OCI-LY1 (cell line): ENCODE data around the gene TNFSF13.

ENCODE experiments used
- H2AFZ ChIP-seq: fragments of 200-600 bp; sonication (generic), shearing (Covaris generic); 2 replicates; pipeline ENCODE4 v1.6.0; 2014; ENCODE audit warnings: antibody characterized with exemption, mild to moderate bottlenecking, low read length
- H3F3A ChIP-seq: fragments of 200-600 bp; sonication (generic), shearing (Covaris generic); 2 replicates; pipeline ENCODE4 v1.6.0; 2014; ENCODE audit warnings: mild to moderate bottlenecking, antibody characterized with exemption, low read length, moderate library complexity; ENCODE audit not compliant: insufficient read depth
- H3K27ac ChIP-seq: fragments of 200-600 bp; sonication (generic); 2 replicates; pipeline ENCODE4 v1.5.1; 2014; ENCODE audit warnings: low read length, mixed run types, mild to moderate bottlenecking, low read depth; ENCODE audit not compliant: poor library complexity, severe bottlenecking
- H3K27me3 ChIP-seq: fragments of 200-600 bp; sonication (generic); 2 replicates; pipeline ENCODE4 v1.6.0; 2014; ENCODE audit warnings: antibody characterized with exemption, mild to moderate bottlenecking, low read length, moderate library complexity; ENCODE audit not compliant: insufficient read depth
- H3K36me3 ChIP-seq: fragments of 200-600 bp; sonication (generic); 2 replicates; pipeline ENCODE4 v1.6.1; 2014; ENCODE audit warnings: mild to moderate bottlenecking, antibody characterized with exemption, low read length, moderate library complexity, mixed read lengths; ENCODE audit not compliant: insufficient read depth
- H3K4me1 ChIP-seq: fragments of 200-600 bp; sonication (generic); 2 replicates; pipeline ENCODE4 v1.5.1; 2014; ENCODE audit warnings: mild to moderate bottlenecking, low read length, moderate library complexity; ENCODE audit not compliant: insufficient read depth, severe bottlenecking
- H3K4me2 ChIP-seq: fragments of 200-600 bp; sonication (generic), shearing (Covaris generic); 2 replicates; pipeline ENCODE4 v1.6.1; 2014; ENCODE audit warnings: low read length
- H3K4me3 ChIP-seq: fragments of 200-600 bp; sonication (generic); 2 replicates; pipeline ENCODE4 v1.5.1; 2014; ENCODE audit warnings: low read length, low read depth, mild to moderate bottlenecking, mixed read lengths; ENCODE audit not compliant: poor library complexity, severe bottlenecking
- H3K79me2 ChIP-seq: fragments of 200-600 bp; shearing (Covaris generic); 2 replicates; pipeline ENCODE4 v1.6.1; 2016; ENCODE audit warnings: mixed run types, low read length, mixed read lengths; ENCODE audit not compliant: insufficient read depth
- H3K9ac ChIP-seq: fragments of 200-600 bp; sonication (generic), shearing (Covaris generic); 2 replicates; pipeline ENCODE4 v1.6.1; 2014; ENCODE audit warnings: mild to moderate bottlenecking, low read length, mixed read lengths
- H3K9me2 ChIP-seq: fragments of 200-600 bp; sonication (generic), shearing (Covaris generic); 2 replicates; pipeline ENCODE4 v1.6.1; 2014; ENCODE audit warnings: low read depth, mild to moderate bottlenecking, low read length, mixed read lengths
- H3K9me3 ChIP-seq: fragments of 200-600 bp; shearing (Covaris generic); 2 replicates; pipeline ENCODE4 v1.6.1; 2014; ENCODE audit warnings: low read length, mixed read lengths
- H4K20me1 ChIP-seq: fragments of 200-600 bp; sonication (generic), shearing (Covaris generic); 2 replicates; pipeline ENCODE4 v1.6.0; 2016; ENCODE audit warnings: mild to moderate bottlenecking, low read length; ENCODE audit not compliant: insufficient read depth
- EZH2 ChIP-seq: fragments of 200-600 bp; sonication (generic), shearing (Covaris generic); IDR thresholded peaks from 2 replicates; pipeline ENCODE4 v1.8.0; 2017; ENCODE audit warnings: borderline replicate concordance, mixed run types, mild to moderate bottlenecking, antibody characterized with exemption, low read length, moderate library complexity, mixed read lengths
- TF ChIP-seq, protein P1 (sequence below): fragments of 200-600 bp; sonication (generic), shearing (Covaris generic); IDR thresholded peaks from 2 replicates; pipeline ENCODE4 v1.5.1; 2017; ENCODE audit warnings: mild to moderate bottlenecking, antibody characterized with exemption, low read length, moderate library complexity, mixed read lengths

Gene TNFSF13

DNA sequence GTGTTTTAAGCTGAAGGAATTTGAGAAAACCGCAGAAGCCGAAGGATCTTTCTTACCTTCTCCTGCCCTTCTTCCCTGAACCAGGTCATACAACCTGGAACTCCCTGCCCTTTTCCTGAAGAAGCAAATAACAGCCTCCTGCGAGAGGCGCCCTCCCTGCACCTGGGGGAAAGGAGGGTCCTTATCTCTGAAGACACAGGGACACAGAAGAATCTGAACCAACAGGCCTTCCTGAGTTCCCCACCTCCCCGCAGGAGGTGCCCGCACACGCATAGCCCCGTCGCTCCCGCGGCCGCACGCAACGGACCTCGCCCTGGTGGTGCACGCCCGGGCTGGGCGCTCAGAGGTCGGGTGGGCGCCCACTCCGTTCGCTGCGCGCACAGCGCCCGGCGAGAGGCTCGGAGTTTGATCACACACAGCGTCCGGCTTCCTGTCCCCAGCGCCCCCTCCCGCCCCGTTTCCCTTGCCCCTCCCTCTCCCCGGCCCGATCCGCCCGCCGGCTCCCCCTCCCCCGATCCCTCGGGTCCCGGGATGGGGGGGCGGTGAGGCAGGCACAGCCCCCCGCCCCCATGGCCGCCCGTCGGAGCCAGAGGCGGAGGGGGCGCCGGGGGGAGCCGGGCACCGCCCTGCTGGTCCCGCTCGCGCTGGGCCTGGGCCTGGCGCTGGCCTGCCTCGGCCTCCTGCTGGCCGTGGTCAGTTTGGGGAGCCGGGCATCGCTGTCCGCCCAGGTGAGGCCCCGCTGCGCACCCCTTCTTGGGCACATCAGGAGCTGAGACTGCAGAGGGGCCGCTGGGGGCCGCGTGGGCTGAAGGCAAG is 9.8 kb upstream of the TNFSF13 start, which contains the start of gene TNFSF12:
Gene TNFSF12, plus strand, starts transcription at position 474 of the 816 bp plus-strand sequence. Its CDS starts 96 bp downstream, at position 570.
- Histone ChIP-seq H3K4me1 (peaks cover 4% of the 10 kb centered on the region), H3K27ac (no peak within 1 kb of the TSS), H3K27me3 (peaks cover 16% of the 10 kb centered on the region), H3K9me2 (no peaks in the 10 kb centered on the region), H4K20me1 (no peaks in the 10 kb centered on the region), H3K79me2 (no peaks in the 10 kb centered on the region), H3K4me2 (peak within 1 kb of the TSS; percentile 40; the same call in 1 of the 2 replicates), H3K4me3 (peak within 1 kb of the TSS; percentile 7), H3K36me3 (no peaks in the 10 kb centered on the region), H2AFZ (no peak within 1 kb of the TSS), H3K9me3 (no peaks in the 10 kb centered on the region), H3K9ac (no peak within 1 kb of the TSS), H3F3A (no peaks in the 10 kb centered on the region)
- TF ChIP-seq, protein P1, sequence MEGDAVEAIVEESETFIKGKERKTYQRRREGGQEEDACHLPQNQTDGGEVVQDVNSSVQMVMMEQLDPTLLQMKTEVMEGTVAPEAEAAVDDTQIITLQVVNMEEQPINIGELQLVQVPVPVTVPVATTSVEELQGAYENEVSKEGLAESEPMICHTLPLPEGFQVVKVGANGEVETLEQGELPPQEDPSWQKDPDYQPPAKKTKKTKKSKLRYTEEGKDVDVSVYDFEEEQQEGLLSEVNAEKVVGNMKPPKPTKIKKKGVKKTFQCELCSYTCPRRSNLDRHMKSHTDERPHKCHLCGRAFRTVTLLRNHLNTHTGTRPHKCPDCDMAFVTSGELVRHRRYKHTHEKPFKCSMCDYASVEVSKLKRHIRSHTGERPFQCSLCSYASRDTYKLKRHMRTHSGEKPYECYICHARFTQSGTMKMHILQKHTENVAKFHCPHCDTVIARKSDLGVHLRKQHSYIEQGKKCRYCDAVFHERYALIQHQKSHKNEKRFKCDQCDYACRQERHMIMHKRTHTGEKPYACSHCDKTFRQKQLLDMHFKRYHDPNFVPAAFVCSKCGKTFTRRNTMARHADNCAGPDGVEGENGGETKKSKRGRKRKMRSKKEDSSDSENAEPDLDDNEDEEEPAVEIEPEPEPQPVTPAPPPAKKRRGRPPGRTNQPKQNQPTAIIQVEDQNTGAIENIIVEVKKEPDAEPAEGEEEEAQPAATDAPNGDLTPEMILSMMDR = no peak
- no peak for TF ChIP-seq EZH2

DNA sequence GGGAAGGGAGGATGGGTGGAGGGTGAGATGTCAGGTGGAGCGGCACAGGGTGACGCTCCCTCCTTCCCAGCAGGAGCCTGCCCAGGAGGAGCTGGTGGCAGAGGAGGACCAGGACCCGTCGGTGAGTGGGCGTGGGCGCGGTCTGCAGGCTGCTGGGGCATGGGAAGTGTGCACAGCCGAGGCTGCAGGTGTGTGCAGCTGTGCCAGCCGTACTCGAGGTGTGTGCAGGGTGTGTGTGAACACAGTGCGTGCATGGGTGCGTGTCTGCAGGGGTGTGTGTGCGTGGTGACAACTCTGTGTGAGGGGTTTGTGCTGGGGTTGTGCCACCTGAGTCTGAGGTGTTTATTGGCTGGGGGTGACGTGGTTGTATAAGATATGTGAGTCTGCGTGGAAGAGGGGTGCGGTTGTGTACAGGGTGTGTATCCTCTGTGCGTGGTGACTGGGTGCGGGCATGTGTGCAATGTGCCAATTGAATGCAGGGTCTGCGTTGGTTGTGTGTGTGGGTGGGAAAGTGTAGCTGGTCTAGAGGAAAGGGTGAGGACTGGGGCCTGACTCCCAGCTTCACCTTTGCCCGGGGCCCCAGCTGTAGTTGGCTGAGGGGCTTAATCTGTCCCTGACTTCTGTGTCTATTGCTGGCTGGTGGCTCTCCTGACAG is 9.0 kb upstream of the TNFSF13 start:
- no peaks in the 10 kb centered on the region for H3F3A ChIP-seq
- no peak overlapping the region for H3K4me3 ChIP-seq
- H3K27me3 ChIP-seq = peaks cover 16% of the 10 kb centered on the region
- no peaks in the 10 kb centered on the region for H3K9me2 ChIP-seq
- H3K4me2 ChIP-seq = peak overlapping the region; percentile 40; the same call in 1 of the 2 replicates
- no peaks in the 10 kb centered on the region for H4K20me1 ChIP-seq
- H3K36me3 ChIP-seq = no peaks in the 10 kb centered on the region
- TF ChIP-seq, protein P1 = no peak
- no peak for TF ChIP-seq EZH2
- no peak overlapping the region for H2AFZ ChIP-seq
- peaks cover 4% of the 10 kb centered on the region for H3K4me1 ChIP-seq
- H3K79me2 ChIP-seq = no peaks in the 10 kb centered on the region
- no peak overlapping the region for H3K27ac ChIP-seq
- no peak overlapping the region for H3K9ac ChIP-seq
- H3K9me3 ChIP-seq = no peaks in the 10 kb centered on the region

DNA sequence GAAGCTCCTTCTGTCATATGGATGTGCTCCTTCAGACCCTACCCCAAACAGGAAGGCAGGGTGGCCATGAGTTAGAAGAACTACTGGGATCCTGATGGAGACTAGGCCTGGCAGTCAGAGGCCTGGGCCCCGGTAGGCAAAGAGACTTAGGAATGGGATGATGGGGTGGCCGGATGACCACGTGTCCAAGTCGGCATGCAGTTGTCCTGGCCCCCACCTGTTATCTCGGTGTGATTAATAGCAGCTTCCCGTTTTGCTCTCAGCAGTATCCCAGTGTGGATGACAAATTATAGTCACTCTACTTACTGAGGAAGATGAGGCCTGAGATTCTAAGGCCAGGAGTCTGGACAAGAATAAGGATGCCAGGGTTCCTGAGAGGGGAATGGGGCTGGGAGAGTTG is 8.2 kb upstream of the TNFSF13 start:
- Histone ChIP-seq H3F3A (no peaks in the 10 kb centered on the region), H3K79me2 (no peaks in the 10 kb centered on the region), H3K27ac (no peak overlapping the region), H3K27me3 (peaks cover 16% of the 10 kb centered on the region), H3K9me2 (no peaks in the 10 kb centered on the region), H2AFZ (no peak overlapping the region), H3K4me1 (peaks cover 4% of the 10 kb centered on the region), H3K9me3 (no peaks in the 10 kb centered on the region), H4K20me1 (no peaks in the 10 kb centered on the region), H3K4me2 (no peak overlapping the region), H3K36me3 (no peaks in the 10 kb centered on the region), H3K9ac (no peak overlapping the region), H3K4me3 (no peak overlapping the region)
- TF ChIP-seq, protein P1 = no peak
- no peak for TF ChIP-seq EZH2
